SIG-M5 (cell line): ENCODE measurements around the gene PYCARD.
"Not testable (repeated sequence)": the region's sequence is repeated elsewhere in the genome, so short reads cannot be mapped to it uniquely, and the experiment has no call there.

Experiments
- DNase-seq: peaks from one replicate; lab custom pipeline; 2025; lab: John Stamatoyannopoulos, UW

Gene PYCARD

DNA sequence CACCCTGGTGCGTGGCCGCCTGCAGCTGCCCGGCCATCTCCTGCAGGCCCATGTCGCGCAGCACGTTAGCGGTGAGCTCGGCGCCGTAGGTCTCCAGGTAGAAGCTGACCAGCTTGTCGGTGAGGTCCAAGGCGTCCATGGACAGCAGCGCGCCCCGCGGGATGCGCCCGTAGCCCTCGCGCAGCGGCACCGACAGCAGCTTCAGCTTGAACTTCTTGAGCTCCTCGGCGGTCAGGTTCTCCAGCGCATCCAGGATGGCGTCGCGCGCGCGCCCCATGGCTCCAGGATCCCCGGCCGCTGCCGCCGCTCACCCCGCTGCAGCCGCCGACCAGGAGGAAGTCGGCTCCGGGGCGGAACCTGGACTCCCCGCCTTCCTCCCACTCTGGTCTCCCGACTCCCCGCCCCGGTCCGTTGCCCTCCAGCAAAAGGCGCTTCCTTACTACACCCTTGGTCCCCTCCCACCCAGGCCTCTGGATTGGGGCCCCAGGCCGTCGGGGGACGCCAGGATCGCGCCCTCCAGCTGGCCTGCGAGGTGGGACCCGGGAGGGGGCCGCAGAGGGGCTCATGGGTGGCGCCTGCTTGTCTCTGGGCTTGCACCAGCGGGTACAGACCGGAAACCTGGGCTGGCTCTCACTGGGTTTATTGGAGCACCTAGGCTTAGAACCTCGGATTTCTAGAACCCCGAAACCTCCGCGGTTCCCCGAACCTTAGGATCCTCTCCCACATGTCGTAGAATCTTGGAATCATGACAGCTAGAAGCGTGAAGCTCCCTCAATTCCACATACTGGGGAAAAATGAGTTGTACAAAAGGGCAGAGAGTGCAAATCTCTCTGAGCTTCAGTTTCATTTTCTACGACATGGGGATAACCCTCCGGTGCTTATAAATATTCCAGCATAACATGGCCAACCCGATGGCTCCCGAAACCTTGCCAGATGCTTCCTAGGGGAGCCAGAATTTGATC is at the start of gene PYCARD:
Gene PYCARD, minus strand, starts transcription at position 347 of the 962 bp plus-strand sequence. Its CDS starts 70 bp downstream, at position 277.
- no peak for DNase-seq

DNA sequence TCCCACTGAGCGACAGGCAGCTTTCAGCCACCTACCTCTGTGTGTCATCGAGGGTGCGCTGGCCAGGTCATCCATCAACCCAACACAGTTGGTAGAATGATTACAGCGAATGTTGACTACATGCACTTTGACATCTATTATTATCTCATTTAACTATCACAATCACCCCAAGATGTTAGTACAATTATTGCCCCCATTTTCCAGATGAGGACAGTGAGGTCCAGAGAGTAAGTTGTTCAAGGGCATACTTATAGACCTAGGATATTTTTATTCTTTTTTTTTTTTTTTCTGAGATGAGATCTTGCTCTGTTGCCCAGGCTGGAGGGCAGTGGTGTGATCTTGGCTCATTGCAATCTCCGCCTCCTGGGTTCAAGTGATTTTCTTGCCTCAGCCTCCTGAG is 48.9 kb upstream of the PYCARD start:
- no peak for DNase-seq

DNA sequence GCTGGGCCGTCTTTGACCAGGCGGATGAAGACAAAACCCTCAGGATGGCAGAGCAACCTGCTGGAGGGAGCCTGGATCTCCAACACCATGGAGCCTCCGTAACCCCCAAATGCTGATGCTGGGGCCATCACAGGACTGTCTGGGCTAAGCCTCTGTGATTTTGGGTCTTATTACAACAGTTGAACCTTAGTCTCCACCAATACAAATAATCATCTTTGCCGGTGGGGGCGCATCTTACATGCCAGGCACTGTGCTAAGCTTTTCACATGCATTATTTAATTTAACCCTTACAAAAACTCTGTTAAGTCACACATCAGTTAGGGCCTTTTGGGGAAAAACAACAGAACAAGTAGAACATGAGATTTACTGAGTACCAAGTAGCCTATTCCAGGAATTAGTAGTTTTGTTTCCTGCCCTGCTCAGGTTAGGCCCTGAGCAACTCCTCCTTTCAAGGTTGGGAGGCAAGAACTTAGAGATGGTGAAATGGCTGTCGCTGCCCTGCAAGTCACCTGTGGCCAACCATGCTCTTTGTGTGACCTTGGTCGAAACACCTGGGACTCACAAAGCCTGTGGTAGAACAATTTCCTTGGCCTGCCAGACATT is 48.3 kb upstream of the PYCARD start:
- DNase-seq, result no peak

DNA sequence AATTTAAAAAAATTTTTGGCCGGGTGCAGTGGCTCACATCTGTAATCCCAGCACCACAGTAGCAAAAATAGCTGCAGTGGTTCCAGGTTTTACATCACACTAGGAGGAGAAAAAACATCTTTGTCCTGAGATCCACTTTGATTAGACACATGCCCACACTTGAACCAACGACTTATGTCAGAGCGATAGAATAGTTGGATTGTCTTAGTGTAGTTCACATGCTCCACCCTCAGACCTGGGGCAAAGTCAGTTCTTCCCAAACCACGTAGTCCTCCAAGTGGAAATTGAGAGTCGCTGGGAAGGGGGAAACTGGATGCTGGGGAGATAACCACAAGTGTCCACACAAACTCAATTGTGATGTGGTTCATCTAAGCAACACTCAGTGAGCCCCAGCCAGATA is 45.8 kb upstream of the PYCARD start:
- no peak for DNase-seq

DNA sequence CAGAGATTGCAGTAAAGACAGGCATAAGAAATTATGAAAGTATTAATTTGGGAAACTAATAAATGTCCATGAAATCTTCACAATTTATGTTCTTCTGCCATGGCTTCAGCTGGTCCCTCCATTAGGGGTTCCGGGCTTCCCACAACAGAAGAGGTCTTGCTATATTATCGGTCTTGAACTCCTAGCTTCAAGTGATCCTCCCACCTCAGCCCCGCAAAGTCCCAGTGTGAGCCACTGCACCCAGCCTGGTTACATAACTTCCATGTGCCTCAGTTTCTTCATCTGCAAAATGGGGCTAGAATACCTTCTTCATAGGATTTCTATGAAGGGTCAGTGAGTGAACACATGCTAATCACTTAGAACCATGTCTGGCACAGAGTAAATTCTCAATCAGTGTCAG is 43.7 kb upstream of the PYCARD start:
- DNase-seq, result no peak

DNA sequence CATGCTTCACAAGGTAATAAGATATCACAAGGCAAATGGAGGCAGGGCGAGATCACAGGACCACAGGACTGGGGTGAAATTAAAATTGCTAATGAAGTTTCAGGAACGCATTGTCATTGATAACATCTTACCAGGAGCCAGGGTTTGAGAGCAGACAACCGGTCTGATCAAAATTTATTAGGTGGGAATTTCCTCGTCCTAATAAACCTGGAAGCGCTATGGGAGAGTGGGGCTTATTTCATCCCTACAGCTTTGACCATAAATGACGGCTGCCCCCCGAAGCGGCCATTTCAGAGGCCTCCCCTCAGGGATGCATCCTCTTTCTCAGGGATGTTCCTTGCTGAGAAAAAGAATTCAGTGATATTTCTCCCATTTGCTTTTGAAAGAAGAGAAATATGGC is 43.0 kb upstream of the PYCARD start:
- DNase-seq, result not testable (repeated sequence)

DNA sequence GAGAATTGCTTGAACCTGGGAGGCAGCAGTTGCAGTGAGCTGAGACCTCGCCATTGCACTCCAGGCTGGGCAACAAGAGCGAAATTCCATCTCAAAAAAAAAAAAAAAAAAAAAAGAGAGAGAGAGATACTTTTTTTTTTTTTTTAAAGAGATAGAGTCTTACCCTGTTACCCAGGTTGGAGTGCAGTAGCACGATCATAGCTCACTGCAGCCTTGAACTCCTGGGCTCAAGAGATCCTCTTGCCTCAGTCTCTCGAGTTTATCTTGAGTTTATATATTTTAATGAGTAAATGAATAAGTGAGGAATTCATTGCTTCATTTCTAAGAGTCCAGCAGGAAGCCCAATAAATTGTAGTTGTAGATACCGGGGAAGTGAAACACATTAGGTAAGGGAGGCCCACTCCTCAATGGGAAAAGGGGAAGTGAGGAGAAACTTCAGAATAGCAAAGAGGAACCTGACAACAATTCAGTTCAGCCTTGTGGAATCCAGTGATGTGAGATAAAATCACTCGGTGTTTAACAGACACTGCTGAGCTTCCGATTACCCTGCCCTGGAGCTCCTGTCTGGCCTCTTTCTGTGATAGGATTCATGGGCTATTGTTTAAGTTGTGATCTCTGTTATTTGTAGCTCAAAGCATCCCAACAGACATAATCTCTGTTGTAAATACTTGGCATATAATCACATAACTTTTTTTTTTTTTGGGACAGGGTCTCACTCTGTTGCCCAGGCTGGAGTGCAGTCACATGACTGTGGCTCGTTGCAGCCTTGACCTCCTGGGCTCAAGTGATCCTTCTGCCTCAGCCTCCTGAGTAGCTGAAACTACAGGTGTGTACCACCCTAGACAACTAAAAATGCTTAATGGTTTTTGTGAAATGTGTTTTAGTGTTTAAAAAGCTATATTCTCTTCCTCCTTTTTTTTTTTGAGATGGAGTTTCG is 41.4 kb upstream of the PYCARD start:
- peak; percentile 93 for DNase-seq

DNA sequence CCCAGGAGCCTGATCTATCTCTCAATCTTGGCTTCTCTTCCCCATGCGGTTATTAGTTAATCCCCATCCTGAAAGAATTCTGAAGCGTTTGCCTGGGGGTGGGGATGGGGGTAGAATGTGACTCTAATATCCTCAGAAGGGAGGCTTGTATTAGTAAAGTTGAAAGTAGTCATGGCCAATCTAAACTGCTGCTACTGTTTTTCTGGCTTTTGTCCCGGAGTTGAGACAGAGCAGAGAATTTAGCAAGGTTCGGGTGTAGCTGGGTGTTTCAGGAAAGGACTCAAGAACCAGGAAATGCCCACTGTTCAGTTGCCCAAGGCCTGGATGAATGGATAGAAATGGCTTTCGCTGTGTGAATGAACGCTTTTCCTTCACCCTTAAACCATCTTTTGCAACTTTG is 39.6 kb upstream of the PYCARD start:
- DNase-seq, result no peak

DNA sequence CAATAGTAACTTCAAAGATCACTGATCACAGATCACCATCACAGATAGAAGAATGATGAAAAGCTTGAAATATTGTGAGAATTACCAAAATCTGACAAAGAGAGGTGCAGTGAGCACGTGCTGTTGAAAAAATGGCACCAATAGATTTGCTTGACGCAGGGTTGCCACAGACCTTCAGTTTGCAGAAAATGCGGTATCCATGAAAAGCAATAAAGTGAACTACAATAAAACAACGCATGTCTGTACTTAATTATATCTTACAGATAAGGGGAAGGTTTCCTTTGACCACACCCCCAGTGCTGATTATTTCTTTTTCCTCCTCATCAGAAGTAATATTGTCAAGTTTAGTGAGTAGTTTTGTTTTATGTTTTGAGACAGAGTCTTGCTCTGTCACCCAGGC is 35.5 kb upstream of the PYCARD start:
- no peak for DNase-seq

DNA sequence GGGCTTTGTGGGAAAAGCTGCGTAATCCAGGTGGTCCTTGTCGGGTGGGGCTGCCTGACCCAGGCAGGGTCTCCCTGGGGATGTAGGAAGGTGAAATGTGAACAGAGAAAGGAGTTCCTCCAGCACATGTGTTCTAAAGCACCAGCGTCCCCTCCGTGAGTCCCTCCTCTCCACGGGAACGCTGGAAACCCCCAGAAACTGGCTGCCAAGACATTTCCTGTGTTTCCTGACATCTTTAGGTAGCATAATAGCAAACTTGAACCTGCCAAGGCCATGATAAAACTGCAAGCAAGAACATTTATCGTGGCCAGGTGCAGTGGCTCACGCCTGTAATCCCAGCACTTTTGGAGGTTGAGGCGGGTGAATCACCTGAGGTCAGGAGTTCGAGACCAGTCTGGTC is 26.9 kb upstream of the PYCARD start:
- DNase-seq, result no peak

DNA sequence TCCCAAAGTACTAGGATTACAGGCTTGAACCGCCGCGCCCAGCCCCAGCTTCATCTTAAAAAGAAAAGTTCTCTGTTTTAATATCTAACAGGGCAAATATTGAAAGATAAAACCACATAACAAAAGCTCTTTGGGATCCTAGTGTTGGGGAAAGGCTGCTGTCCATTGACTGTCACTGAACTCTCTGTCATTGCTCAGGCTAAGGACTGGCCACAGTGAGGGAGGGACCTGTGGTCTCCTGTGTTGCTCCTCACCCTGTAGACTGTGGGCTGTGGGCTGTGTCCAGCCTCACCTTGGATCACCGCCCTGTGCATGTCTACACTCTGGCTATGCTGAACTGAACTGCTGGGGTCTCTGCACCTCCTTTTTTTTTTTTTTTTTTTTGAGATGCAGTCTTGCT is 25.6 kb upstream of the PYCARD start:
- no peak for DNase-seq

DNA sequence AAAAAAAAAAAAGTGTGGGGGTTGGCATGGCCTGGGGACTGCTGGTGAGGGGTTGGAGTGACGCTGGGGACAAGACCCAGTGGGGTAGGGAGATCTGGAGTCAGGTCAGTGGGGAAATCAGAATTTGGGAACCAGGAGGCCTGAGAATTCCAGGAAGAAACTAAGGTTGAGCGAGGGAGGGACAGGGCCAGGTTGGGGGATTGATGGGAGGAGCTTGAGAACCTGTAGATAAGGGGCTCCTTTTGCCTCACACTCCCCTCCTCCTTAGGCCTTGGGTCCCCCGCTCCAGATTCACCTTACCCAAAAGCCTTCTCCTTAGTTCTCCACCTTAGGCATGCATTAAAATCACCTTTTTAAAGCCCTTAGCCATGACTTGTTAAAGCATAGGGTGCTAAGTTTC is 22.6 kb upstream of the PYCARD start:
- DNase-seq, result no peak

DNA sequence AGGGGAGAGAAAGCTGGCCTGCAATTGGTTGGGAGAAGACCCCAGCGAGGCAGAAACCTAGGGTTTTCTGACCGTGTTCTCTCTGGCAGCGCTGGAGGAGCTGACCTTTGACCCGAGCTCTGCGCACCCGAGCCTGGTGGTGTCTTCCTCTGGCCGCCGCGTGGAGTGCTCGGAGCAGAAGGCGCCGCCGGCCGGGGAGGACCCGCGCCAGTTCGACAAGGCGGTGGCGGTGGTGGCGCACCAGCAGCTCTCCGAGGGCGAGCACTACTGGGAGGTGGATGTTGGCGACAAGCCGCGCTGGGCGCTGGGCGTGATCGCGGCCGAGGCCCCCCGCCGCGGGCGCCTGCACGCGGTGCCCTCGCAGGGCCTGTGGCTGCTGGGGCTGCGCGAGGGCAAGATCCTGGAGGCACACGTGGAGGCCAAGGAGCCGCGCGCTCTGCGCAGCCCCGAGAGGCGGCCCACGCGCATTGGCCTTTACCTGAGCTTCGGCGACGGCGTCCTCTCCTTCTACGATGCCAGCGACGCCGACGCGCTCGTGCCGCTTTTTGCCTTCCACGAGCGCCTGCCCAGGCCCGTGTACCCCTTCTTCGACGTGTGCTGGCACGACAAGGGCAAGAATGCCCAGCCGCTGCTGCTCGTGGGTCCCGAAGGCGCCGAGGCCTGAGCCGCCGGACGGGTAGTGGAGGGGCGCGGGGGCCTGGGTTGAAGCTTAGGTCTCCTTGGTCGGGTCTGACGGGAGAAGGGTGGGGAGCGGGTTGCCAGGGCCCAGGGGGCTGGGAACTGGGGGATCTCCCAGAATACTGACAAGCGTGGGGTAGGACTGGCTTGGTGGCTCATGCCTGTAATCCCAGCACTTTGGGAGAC is 21.8 kb upstream of the PYCARD start:
- no peak for DNase-seq

DNA sequence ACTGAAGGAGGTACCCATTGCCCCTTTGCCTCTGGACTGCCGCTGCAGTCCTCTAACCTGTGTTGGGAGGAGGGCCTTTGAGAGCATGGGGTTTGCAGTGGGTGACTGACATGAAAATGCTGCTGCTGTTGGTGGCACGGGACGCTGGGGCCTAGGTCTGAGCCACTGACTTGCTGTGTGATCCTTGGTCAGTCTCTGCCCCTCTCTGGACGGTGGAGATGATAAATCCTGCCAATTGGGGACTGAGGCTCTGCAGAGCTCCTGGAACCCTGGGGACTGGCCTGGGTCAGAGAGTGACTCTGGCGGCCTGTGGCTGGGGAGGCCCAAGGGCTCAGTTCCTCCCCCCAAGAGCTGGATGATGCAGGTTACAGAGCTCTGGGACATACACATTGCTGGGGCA is 20.5 kb upstream of the PYCARD start:
- no peak for DNase-seq

DNA sequence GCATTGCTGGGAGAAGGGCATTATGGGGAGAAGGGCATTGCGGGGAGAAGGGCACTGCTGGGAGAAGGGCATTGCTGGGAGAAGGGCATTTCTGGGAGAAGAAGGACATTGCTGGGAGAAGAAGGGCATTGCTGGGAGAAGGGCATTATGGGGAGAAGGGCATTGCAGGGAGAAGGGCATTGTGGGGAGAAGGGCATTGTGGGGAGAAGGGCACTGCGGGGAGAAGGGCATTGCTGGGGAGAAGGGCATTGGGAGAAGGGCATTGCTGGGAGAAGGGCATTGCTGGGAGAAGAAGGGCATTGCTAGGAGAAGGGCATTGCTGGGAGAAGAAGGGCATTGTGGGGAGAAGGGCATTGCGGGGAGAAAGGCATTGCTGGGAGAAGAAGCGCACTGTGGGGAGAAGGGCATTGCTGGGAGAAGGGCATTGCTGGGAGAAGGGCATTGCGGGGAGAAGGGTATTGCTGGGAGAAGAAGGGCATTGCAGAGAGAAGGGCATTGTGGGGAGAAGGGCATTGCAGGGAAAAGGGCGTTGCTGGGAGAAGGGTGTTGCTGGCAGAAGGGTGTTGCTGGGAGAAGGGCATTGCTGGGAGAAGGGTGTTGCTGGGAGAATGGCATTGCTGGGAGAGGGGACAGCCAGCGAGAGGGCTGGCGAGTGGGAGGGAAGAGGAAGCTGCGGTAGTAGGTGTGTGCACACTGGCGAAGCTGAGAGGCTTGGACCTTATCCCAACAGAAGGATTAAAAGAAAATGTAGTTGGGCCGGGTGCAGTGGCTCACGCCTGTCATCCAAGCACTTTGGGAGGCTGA is 19.0 kb upstream of the PYCARD start:
- no peak for DNase-seq

DNA sequence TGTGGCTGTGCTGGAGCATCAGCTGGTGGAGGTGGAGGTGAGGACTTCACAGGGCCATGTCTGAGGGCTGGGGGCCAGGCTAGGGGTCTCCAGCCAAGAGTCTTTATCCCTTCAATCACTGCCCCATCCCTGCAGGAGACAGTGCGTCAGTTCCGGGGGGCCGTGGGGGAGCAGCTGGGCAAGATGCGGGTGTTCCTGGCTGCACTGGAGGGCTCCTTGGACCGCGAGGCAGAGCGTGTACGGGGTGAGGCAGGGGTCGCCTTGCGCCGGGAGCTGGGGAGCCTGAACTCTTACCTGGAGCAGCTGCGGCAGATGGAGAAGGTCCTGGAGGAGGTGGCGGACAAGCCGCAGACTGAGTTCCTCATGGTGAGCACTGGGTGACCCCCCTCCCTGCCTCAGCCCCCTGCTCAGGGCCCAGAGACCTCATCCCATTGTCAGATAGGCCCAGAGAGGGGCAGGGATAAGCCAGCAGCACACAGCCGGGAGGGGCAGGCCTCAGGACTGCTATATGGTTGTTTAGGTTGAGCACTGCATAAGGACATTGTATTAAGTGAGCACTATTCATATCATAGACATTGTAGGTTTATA is 16.7 kb upstream of the PYCARD start:
- DNase-seq, result no peak

DNA sequence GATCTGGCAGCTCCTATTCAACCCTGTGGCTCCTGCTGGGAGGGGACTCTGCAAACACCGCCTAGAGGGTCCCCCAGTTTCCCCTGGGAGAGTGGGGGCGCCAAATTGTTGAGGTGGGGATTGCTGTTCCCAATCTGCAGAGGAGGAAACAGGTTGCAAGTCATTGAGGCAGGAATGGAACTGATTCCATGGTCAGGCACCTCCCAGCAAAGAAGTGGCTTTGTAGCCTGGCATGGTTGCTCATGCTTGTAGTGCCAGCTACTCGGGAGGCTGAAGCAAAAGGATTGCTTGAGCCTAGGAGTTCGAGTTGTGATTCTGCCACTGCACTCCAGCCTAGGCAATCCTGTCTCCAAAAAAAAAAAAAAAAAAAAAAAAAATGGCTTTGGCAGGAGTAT is 14.6 kb upstream of the PYCARD start:
- DNase-seq, result no peak

DNA sequence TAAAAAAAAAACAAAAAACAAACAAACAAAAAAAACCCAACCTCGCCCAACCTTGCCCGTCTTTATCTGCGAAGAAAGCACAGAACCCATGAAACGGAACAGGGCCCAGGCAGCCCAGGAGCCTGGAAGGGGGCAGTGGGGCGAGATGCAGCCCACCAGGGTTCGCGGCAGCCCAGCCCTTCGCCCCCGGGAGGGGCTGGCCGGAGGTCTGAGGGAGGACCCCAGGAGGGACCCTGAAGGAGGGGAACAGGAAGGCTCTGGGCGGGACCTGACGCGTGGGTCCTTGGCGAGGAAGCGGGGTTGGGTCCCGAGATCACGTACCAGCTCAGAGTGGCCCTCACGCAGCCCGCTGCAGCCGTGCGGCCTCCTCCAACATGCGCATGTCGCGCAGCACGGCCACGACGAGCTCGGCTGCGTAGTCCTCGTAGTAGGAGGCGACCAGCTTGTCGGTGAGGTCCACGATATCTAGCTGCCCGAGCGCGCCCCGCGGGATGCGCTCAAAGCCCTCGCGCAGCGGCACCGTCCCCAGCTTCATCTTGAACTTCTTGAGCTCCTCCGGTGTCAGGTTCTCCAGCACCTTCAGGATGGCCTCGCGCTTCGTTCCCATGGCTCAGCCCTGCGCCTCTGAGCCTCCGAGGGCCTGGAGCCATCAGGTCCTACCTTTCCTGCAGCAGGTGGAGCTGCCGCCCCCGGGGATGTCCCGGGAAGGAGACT is 14.0 kb upstream of the PYCARD start, which contains the start of gene PYDC1:
Gene PYDC1, minus strand, starts transcription at position 714 of the 714 bp plus-strand sequence. Its CDS starts 107 bp downstream, at position 607.
- DNase-seq, result no peak
